K562 (cell line): ENCODE measurements around the gene MYLIP.

ENCODE experiments used
- ATF3 ChIP-seq, 2 experiments: fragments of 450-650 bp in 1 of 2; sonication (generic) in 1 of 2; formaldehyde crosslinking in 1 of 2; IDR thresholded peaks in 1 of 2; conservative IDR thresholded peaks in 1 of 2; 2 replicates each; pipeline versions ENCODE4 v1.6.1 to v1.8.1; 2016 to 2023; ENCODE audit warnings: mild to moderate bottlenecking in 2 of 2, moderate library complexity in 2 of 2, inconsistent platforms in 1 of 2, missing genetic modification reagents in 1 of 2
- CTCF ChIP-seq, 3 experiments: IDR thresholded peaks in 2 of 3; conservative IDR thresholded peaks in 1 of 3; 2 replicates each; pipeline ENCODE4 v1.5.1; 2011 to 2012; ENCODE audit warnings: low read length in 3 of 3, mild to moderate bottlenecking in 3 of 3, control low read depth in 2 of 3, improper control_type of control experiment in 1 of 3, inconsistent platforms in 1 of 3, low read depth in 1 of 3, mixed read lengths in 1 of 3, moderate library complexity in 1 of 3; ENCODE audit not compliant: insufficient read depth in 2 of 3
- FOS ChIP-seq: IDR thresholded peaks from 3 replicates; pipeline ENCODE4 v1.6.1; 2011; ENCODE audit not compliant: insufficient read length; ENCODE audit errors: extremely low read depth
- GATAD2B ChIP-seq: fragments of 450-650 bp; IDR thresholded peaks from 2 replicates; pipeline ENCODE4 v1.6.1; 2017; ENCODE audit warnings: mild to moderate bottlenecking, borderline replicate concordance
- MAFF ChIP-seq: IDR thresholded peaks from 2 replicates; pipeline ENCODE4 v1.6.1; 2012; ENCODE audit warnings: low read length, improper control_type of control experiment
- NR3C1 ChIP-seq: sonication (generic); formaldehyde crosslinking; IDR thresholded peaks from 2 replicates; pipeline ENCODE4 v1.8.1; 2022; ENCODE audit warnings: missing genetic modification reagents
- PML ChIP-seq: IDR thresholded peaks from 2 replicates; pipeline ENCODE4 v1.6.1; 2012; ENCODE audit warnings: low read length, inconsistent platforms
- POLR2A ChIP-seq: fragments of 450-650 bp; conservative IDR thresholded peaks from 2 replicates; pipeline ENCODE4 v1.6.1; 2016
- POLR2AphosphoS2 ChIP-seq: IDR thresholded peaks from 2 replicates; pipeline ENCODE4 v1.6.1; 2012; ENCODE audit warnings: low read length, improper control_type of control experiment
- RAD21 ChIP-seq, 2 experiments: fragments of 250-450 bp in 1 of 2; fragments of 450-650 bp in 1 of 2; sonication (Bioruptor Pico) in 1 of 2; formaldehyde crosslinking in 1 of 2; IDR thresholded peaks in 1 of 2; conservative IDR thresholded peaks in 1 of 2; 2 replicates each; pipeline versions ENCODE4 v1.4.0 to v1.8.0; 2020 to 2022; ENCODE audit warnings: mild to moderate bottlenecking in 2 of 2, moderate library complexity in 1 of 2
- RFX5 ChIP-seq: IDR thresholded peaks from 2 replicates; pipeline ENCODE4 v1.6.1; 2011; ENCODE audit warnings: low read depth, mild to moderate bottlenecking, improper control_type of control experiment, low read length
- RNF219 ChIP-seq: fragments of 250-450 bp; sonication (Bioruptor Pico); IDR thresholded peaks from 2 replicates; pipeline ENCODE4 v1.5.0; 2022; ENCODE audit warnings: mild to moderate bottlenecking
- SRF ChIP-seq, 2 experiments: fragments of 250-450, 450-650 bp in 1 of 2; sonication (Bioruptor Pico) in 1 of 2; sonication (generic) in 1 of 2; formaldehyde crosslinking; IDR thresholded peaks; 2 replicates each; pipeline versions ENCODE4 v1.5.0 to v1.5.1; 2020 to 2022; ENCODE audit warnings: mild to moderate bottlenecking in 1 of 2, missing genetic modification reagents in 1 of 2
- USF2 ChIP-seq: sonication (generic); formaldehyde crosslinking; IDR thresholded peaks from 2 replicates; pipeline ENCODE4 v1.5.0; 2020; ENCODE audit warnings: missing genetic modification reagents

GRCh38 chr6:16157909-16158308 is 29.0 kb downstream of the MYLIP start:
- TF ChIP-seq CTCF (IDR thresholded peaks at IDR 0.05 in 2 of 3, conservative IDR thresholded peaks at IDR 0.05 in 1 of 3; ENCODE audit: insufficient read depth in 2 of 3, low read depth in 1 of 3, low read length in 3 of 3) (peak in 1 of 3 experiments; percentile 34; a peak in 1 of 6 replicates), MAFF (peak; percentile 80), GATAD2B (no peak), RFX5 (no peak), FOS (no peak), USF2 (CRISPR knock-in tag) (no peak), RNF219 (CRISPR knock-in tag) (no peak), NR3C1 (CRISPR knock-in tag) (no peak), RAD21 (CRISPR knock-in tag; conservative IDR thresholded peaks at IDR 0.05 in 1 of 2, IDR thresholded peaks at IDR 0.05 in 1 of 2) (no peak; a peak in 1 of 4 replicates), POLR2A (no peak), POLR2AphosphoS2 (no peak), SRF (CRISPR knock-in tag; IDR thresholded peaks at IDR 0.05) (no peak), PML (no peak), ATF3 (IDR thresholded peaks at IDR 0.05) (no peak), ATF3 (CRISPR knock-in tag; conservative IDR thresholded peaks at IDR 0.05) (no peak)
